ENCODE data around the gene ABCC5. TPM values are rescaled to one million over a fixed set of nuclear protein-coding genes. Genes with fewer than 3 reads are reported as not detected.

ABCC5 gene
- total and polyA plus RNA-seq, 2 of the 8 experiments (the other 6 are each of a cell fraction or from before 2014, with no cell fraction given): 25.3 to 40.8 TPM

DNA sequence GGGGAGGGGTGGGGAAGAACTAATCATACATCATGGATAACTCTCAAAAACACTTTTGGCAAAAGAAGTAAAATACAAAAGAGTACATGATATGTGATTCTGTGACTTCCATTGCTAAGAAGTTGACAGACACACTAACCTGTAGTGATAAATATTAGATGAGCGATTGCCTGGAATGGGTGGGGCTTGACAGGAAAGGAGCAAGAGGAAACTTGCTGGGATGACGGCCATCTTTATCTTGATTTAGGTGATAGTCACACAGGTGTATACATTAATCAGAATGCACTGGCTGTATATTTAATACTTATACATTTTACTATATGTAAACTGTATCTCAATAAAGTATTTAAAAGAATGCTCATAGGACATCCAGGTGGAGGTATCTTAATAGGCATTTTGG lies 146.1 kb downstream of the ABCC5 start:
- Histone ChIP-seq H3K79me2 (ENCODE audit: control insufficient read depth in 1 of 2, insufficient read depth in 2 of 2, low read length in 2 of 2) (peaks cover 12 to 72% of the 10 kb centered on the region in 2 experiments), H3K27ac (ENCODE audit: low read depth, low read length) (no peak overlapping the region), H2BK5ac (ENCODE audit: low read depth, low read length) (no peak overlapping the region), H2BK12ac (ENCODE audit: low read depth, low read length) (no peak overlapping the region), H3K4me2 (ENCODE audit: insufficient read depth in 1 of 2, low read depth in 2 of 2, low read length in 2 of 2) (no peak overlapping the region), H4K5ac (ENCODE audit: insufficient read length, low read depth, low read length) (no peak overlapping the region), H4K20me1 (replicated peaks in 1 of 2; ENCODE audit: control insufficient read depth in 1 of 2, insufficient read depth in 2 of 2, low read length in 2 of 2) (peaks cover 1 to 3% of the 10 kb centered on the region in 2 experiments), H3K27me3 (replicated peaks in 1 of 4; ENCODE audit: control insufficient read depth in 3 of 4, extremely low read depth in 1 of 4, insufficient read depth in 3 of 4, low read length in 3 of 4) (no peaks in the 10 kb centered on the region), H3K9ac (replicated peaks in 1 of 4; ENCODE audit: extremely low read depth in 1 of 4, low read depth in 3 of 4, low read length in 3 of 4) (no peak overlapping the region), H3K4me3 (ENCODE audit: extremely low read depth in 1 of 4, insufficient read depth in 2 of 4, low read depth in 3 of 4, low read length in 4 of 4) (no peak overlapping the region), H2BK120ac (replicated peaks; ENCODE audit: low read depth, low read length) (no peak overlapping the region), H3K9me3 (ENCODE audit: insufficient read depth in 2 of 2, low read depth in 1 of 2, low read length in 1 of 2) (no peaks in the 10 kb centered on the region), H2AK5ac (ENCODE audit: low read depth, low read length) (no peak overlapping the region), H2BK20ac (ENCODE audit: low read length) (no peak overlapping the region), H4K91ac (replicated peaks; ENCODE audit: insufficient read length, low read length) (no peak overlapping the region), H3K4ac (replicated peaks; ENCODE audit: insufficient read length, low read depth, low read length) (no peak overlapping the region), H2BK15ac (ENCODE audit: low read length) (no peak overlapping the region), H4K8ac (ENCODE audit: extremely low read depth, insufficient read depth, low read length) (no peak overlapping the region), H3K4me1 (replicated peaks in 1 of 4; ENCODE audit: control insufficient read depth in 3 of 4, insufficient read depth in 4 of 4, low read length in 3 of 4) (no peaks in the 10 kb centered on the region), H3K23me2 (ENCODE audit: low read depth, low read length) (no peaks in the 10 kb centered on the region; the same call in 1 of the 2 replicates), H3K18ac (ENCODE audit: extremely low read depth, low read length) (no peak overlapping the region), H3K79me1 (ENCODE audit: low read depth, low read length) (peaks cover 7% of the 10 kb centered on the region), H3K36me3 (ENCODE audit: control insufficient read depth in 2 of 4, insufficient read depth in 4 of 4, low read length in 3 of 4) (peaks cover 0 to 13% (median 8%) of the 10 kb centered on the region in 4 experiments; a peak in 5 of 8 replicates), H3K23ac (ENCODE audit: insufficient read length) (no peak overlapping the region), H3K14ac (ENCODE audit: insufficient read length) (no peak overlapping the region), H3K56ac (replicated peaks; ENCODE audit: insufficient read length, low read depth, low read length) (no peak overlapping the region), H2AFZ (ENCODE audit: low read length) (no peak overlapping the region)
- DNase-seq (ENCODE audit: low read depth in 1 of 2, low spot score in 2 of 2): no peak
- ChIA-PET CTCF (ENCODE audit: partially characterized antibody) (interaction anchor here (0.7 kb wide), 1 partner anchor 13 kb away, joined by 3 read pairs; the partner anchor contains the start of gene PARL), POLR2A (ENCODE audit: partially characterized antibody) (interaction anchor here (0.9 to 2.2 kb wide), 2 partner anchors 13 to 21 kb away, joined by 3 to 10 read pairs; partner anchors contain the start of gene PARL)
- FAIRE-seq: no peak
- no peak for TF ChIP-seq EP300 (IDR thresholded peaks at IDR 0.05; ENCODE audit: borderline replicate concordance in 1 of 2, low read depth in 2 of 2, low read length in 2 of 2)
- WGBS, 2 experiments (ENCODE audit: extremely low coverage in 1 of 2, insufficient coverage in 1 of 2, insufficient read length in 1 of 2, insufficient replicate concordance in 2 of 2, low coverage in 1 of 2, low lambda C conversion rate in 2 of 2, missing lambda C conversion rate in 1 of 2): 92% methylated on average over 2 of the region's 2 CpGs; no CpG with 5 or more reads in 1 of the 2 experiments

Data from H1 (cell line).